Muscle layer of duodenum (tissue), 2 donors: ENCODE results near the gene GORASP2.

ENCODE experiments used
- H3K27ac ChIP-seq: one replicate; pipeline ENCODE4 v1.7.0; 2013; ENCODE audit warnings: mild to moderate bottlenecking, low read length
- H3K27me3 ChIP-seq: one replicate; pipeline ENCODE4 v1.7.0; 2013; ENCODE audit warnings: low read depth, mild to moderate bottlenecking, control low read depth, low read length
- H3K36me3 ChIP-seq, 2 donors: one replicate each; pipeline ENCODE4 v1.7.0; 2013; ENCODE audit warnings: low read length in 2 of 2, control low read depth in 1 of 2, mild to moderate bottlenecking in 1 of 2; ENCODE audit not compliant: insufficient read depth in 2 of 2, control insufficient read depth in 1 of 2
- H3K4me1 ChIP-seq, 2 donors: one replicate each; pipeline ENCODE4 v1.7.0; 2013; ENCODE audit warnings: low read length in 2 of 2, mild to moderate bottlenecking in 2 of 2, control low read depth in 1 of 2, moderate library complexity in 1 of 2; ENCODE audit not compliant: insufficient read depth in 2 of 2, control insufficient read depth in 1 of 2
- H3K4me3 ChIP-seq, 2 donors: one replicate each; pipeline ENCODE4 v1.7.0; 2013; ENCODE audit warnings: low read length in 2 of 2, low read depth in 1 of 2, mild to moderate bottlenecking in 1 of 2
- H3K9me3 ChIP-seq, 2 donors: one replicate each; pipeline ENCODE4 v1.7.0; 2013; ENCODE audit warnings: low read length in 2 of 2, control low read depth in 1 of 2, mild to moderate bottlenecking in 1 of 2; ENCODE audit not compliant: control insufficient read depth in 1 of 2
- donor health status: healthy.

The GORASP2 gene

DNA sequence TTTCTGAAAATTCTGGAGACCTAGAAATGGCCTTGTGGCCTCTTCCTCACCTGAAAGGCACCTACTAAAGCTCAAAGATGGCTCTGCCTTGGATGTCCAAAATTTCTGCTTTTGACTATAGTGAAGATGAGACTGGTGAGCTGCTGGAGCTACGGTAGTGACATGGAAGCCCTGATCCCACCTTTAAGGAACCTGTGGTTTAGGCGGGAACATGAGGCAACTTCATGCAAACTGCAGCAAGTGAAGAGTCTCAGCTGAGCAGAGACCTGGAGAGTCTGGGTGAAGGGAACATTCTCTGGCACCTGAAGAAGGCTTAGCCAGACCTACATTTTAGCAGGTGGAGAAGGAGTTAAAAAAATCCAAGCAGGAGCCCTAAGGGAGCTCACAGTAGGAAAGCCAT lies 40.0 kb downstream of the GORASP2 start:
- Histone ChIP-seq H3K4me3 (no peak overlapping the region), H3K4me1 (peaks cover 0 to 3% of the 10 kb centered on the region in 2 donors), H3K27me3 (no peaks in the 10 kb centered on the region), H3K9me3 (no peaks in the 10 kb centered on the region), H3K36me3 (peaks cover 24 to 27% of the 10 kb centered on the region in 2 donors), H3K27ac (no peak overlapping the region)

DNA sequence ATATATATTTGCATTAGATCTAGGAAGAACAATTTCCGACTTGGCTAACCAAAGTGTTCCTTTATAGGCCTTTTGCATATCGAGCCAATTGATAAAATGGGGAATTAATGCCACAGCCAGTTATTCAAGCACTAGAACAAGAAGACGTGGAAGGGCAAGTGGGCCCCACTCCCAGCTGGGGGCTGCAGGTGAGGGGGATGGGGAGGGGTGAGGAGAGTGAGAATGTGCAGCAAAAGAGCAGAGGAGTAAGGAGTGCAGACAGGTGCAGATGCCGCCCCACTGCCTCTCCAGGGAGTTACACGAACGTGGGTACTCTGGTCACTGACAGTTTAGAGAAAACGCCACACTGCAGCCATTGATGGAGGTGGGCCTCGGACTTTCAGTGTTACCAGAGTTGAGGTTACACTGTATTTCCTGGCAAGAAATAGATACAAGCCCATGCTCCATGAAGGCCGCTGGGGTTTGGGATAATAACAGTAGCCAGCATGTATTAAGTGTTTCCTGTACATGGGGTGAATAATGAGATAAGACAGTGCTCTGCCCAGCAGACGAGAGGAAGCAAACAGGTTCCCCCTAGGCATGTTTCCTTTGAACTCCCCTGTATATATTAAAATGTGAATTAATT lies 40.9 kb downstream of the GORASP2 start:
- Histone ChIP-seq H3K4me3 (no peak overlapping the region), H3K9me3 (no peaks in the 10 kb centered on the region), H3K27ac (no peak overlapping the region), H3K27me3 (no peaks in the 10 kb centered on the region), H3K4me1 (peaks cover 0 to 9% of the 10 kb centered on the region in 2 donors), H3K36me3 (peaks cover 22 to 24% of the 10 kb centered on the region in 2 donors)

DNA sequence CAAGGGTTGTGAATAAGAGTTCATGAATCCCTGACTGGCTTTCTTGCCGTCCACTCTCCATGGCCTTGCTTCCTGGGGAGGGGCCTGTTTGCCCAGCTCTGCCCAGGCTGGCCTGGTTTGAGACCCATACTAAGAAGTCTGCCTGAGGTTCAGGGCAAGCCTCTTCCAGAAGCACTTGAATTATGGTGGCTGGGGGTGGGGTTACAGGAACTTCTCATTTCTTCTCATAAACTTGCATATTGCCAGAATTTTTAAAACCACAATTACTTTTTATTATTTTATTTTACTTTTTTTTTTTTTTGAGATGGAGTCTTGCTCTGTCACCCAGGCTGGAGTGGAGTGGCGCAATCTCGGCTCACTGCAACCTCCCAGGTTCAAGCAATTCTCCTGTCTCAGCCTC lies 42.0 kb downstream of the GORASP2 start:
- H3K27me3 ChIP-seq, result no peaks in the 10 kb centered on the region
- no peaks in the 10 kb centered on the region for H3K9me3 ChIP-seq
- H3K27ac ChIP-seq, result no peak overlapping the region

DNA sequence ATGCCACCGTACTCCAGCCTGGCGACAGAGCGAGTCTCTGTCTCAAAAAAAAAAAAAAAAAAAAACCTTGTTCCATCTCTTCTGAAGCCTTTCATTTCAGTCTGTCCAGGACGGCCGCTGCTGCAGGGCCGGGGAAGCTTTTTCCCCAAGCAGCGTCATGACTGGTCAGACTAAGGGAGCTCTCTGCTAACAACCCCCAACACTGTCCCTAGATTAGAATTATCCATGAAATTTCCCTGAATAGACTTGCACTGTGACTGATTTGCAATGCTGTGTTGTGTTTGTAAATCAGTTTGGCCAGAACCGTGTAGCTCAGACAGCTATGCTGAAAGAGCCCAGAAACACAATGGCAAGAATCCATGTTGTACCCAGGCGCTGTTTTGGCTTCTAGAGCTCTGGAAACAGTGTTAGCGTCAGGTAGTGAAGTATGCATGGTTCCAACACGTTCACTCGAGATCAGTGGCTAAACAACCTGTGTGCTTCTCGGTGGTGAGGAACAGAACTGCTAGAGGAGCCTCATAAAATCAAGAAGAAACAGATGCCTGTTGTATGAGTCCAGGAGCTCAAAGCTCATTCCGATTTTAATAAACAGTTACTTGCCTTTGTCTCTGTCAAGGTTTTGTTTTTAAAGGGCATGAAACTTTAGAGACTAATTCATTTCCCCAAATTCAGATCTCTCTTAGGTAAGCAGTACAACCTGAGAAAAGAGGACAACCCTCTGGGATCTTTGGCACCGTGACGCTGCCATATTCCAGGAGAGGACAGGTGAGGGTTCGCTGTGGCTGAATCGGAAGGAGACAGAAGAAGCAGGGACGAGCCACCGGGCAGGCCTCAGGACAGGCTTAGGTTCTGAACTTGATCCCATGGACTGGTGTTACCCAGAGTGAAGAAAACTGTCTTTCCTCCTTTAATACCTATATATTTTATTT lies 43.5 kb downstream of the GORASP2 start:
- H3K4me1 ChIP-seq, result peaks cover 0 to 9% of the 10 kb centered on the region in 2 donors
- no peaks in the 10 kb centered on the region for H3K9me3 ChIP-seq
- peak overlapping the region in 1 of 2 donors; percentile 61 for H3K4me3 ChIP-seq
- no peak overlapping the region for H3K27ac ChIP-seq
- peaks cover 0 to under 1% of the 10 kb centered on the region in 2 donors for H3K36me3 ChIP-seq
- H3K27me3 ChIP-seq, result no peaks in the 10 kb centered on the region

More for the DNA sequence above, 42.0 kb downstream of the GORASP2 start:
- Histone ChIP-seq H3K4me3 (no peak overlapping the region), H3K4me1 (peaks cover 0 to 9% of the 10 kb centered on the region in 2 donors), H3K36me3 (peaks cover 11 to 14% of the 10 kb centered on the region in 2 donors)

DNA sequence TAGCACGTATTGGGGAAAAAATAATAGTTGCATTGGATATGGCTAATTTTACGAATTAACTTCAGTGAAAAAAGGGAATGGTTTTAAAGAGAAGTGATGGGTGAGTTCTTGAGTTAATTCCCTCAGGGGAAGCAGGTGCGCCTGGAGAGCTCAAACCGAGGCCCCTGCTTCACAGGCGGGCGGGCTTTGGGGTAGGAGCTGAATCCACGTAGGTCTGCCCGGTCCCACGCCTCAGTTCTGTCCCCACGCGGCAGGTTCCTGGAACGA lies 44.1 kb downstream of the GORASP2 start:
- no peaks in the 10 kb centered on the region for H3K27me3 ChIP-seq
- H3K36me3 ChIP-seq, result no peaks in the 10 kb centered on the region
- H3K4me1 ChIP-seq, result peaks cover 0 to 9% of the 10 kb centered on the region in 2 donors
- no peak overlapping the region for H3K27ac ChIP-seq
- H3K9me3 ChIP-seq, result no peaks in the 10 kb centered on the region
- H3K4me3 ChIP-seq, result peak overlapping the region; percentile 61 to 62

DNA sequence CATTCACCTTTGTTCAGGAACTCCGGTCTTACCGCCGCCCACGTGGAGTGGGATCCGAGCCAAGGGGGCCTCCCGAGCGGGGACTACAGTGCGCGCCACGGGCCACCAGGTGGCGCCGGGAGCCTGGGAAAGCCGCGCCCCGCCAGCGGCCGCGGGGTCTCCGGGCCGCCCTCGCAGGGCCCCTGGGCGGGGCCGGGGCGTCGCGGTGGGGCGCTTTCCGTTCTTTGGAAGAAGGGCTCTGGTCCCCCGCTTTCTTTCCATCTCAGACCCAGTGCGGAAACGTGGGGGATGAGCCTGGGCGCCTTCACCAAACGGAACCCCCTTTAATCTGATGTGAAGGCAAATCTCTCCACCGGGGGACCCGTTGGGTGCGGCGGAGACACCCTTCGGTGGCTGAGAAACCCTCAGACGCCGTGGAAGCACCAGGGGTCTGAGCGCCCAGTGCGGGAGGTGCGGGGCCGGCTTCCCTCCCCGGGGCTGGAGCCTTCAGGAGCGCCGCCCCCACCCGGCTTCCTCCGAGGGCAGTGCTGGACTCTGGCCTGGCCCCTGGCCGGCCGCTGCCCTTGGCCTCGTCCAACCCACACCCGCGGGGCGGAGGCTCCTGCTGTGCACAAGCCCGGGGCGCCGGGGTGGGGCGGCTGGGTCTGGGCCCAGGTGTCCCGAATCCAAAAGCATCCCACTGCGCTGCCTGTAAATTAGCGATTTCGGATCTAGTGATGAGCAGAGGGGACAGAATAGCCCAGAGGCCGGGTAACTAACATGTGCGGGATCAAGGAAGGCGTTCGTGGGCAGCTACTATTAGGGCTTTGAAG lies 44.6 kb downstream of the GORASP2 start:
- Histone ChIP-seq H3K27ac (no peak overlapping the region), H3K4me3 (peak overlapping the region; percentile 61 to 62), H3K9me3 (no peaks in the 10 kb centered on the region)

DNA sequence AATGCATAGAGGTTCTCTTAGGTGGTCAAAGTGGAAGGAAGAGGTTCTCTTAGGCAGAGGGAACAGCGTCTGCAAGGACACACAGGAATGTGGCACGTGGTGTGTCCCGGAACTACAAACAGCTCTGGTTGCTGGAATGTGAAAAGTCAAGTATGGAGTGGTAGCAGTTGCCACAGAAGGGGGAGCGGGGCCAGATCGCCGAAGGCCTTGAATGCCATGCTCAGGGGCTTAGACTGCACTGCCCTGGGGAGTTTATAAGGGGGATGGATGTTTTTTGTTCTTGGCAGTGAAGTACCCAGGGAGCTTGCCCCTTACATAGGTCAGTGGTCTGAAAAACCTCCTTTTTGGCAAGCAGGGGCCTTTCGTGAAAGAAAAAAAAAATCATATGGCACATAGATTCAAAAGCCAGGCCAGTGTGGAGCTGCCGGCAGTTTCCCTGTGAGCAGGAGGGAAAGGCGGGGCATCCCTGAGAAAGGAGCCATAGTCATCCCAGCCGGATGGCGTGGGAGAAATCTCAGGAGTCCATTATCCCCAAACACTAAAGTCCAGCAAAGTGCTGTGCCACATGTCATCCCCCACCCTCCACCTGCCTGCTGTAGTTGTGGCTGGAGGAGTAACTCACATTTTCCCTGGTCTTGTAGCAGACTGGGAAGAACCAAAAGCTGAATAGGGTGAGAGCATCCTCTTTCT lies 45.4 kb downstream of the GORASP2 start:
- Histone ChIP-seq H3K4me3 (peak overlapping the region; percentile 61 to 62), H3K9me3 (no peaks in the 10 kb centered on the region), H3K27me3 (no peaks in the 10 kb centered on the region), H3K27ac (no peak overlapping the region), H3K36me3 (no peaks in the 10 kb centered on the region), H3K4me1 (peaks cover 0 to 9% of the 10 kb centered on the region in 2 donors)

More for the DNA sequence above, 44.6 kb downstream of the GORASP2 start:
- Histone ChIP-seq H3K36me3 (no peaks in the 10 kb centered on the region), H3K4me1 (peaks cover 0 to 9% of the 10 kb centered on the region in 2 donors), H3K27me3 (no peaks in the 10 kb centered on the region)

DNA sequence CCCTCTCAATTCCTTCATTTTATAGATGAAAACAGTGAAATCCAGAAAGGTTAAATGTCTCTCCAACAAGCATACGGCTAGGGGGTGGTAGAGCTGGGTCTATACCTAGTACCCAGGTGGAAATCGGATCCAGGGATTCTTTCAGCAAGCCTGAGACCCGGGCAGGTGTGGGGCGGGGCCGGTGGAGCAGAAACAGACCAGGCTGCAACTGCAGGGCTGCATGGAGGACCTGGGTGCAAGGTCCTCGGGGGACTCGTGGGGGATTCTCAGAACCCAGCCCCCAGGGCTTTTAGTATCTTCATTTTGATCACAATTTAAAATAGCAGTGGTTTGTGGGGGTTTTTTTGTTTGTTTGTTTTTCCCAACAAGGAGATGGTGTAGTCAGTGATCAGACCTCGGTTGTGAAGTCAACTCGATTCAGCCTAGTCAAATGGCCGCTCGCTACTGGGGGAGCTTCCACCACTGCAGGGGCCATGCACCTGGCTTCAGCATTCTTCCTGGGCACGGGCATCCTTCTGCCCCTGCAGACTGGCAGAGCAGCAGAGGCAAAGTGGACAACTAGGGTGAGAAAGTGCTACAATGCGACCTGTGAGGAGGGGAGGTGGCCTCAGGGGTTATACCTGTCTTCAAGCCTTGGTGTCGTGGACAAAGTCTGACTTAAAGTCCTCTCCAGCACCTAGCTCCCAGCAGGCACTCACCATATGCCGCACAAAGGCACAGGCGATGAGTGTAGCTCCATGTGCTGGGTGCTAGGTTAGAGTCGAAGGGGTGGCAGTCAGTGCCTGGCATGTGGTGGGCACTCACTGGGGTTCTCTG lies 46.3 kb downstream of the GORASP2 start:
- no peak overlapping the region for H3K4me3 ChIP-seq
- no peaks in the 10 kb centered on the region for H3K27me3 ChIP-seq
- no peak overlapping the region for H3K27ac ChIP-seq
- no peaks in the 10 kb centered on the region for H3K9me3 ChIP-seq
- H3K4me1 ChIP-seq, result peaks cover 0 to 9% of the 10 kb centered on the region in 2 donors
- H3K36me3 ChIP-seq, result no peaks in the 10 kb centered on the region

DNA sequence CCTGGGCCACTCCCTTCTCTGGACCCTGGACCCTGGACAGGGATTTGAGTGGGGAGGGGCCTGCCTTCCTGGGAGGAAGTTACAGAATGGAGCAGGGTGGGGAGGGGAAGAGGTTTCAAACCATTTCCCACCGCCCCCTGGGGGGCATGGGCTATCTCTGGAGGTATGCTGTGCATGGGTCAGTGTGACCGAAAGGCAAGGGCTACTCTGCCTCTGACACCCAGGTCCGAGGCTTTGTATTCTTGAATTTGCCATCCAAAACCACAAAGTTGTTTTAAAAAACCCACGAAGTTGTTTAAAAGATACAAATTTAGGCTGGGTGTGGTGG lies 46.9 kb downstream of the GORASP2 start:
- H3K36me3 ChIP-seq, result no peaks in the 10 kb centered on the region
- H3K4me3 ChIP-seq, result no peak overlapping the region
- peaks cover 0 to 9% of the 10 kb centered on the region in 2 donors for H3K4me1 ChIP-seq
- H3K9me3 ChIP-seq, result no peaks in the 10 kb centered on the region
- H3K27me3 ChIP-seq, result no peaks in the 10 kb centered on the region
- H3K27ac ChIP-seq, result no peak overlapping the region

DNA sequence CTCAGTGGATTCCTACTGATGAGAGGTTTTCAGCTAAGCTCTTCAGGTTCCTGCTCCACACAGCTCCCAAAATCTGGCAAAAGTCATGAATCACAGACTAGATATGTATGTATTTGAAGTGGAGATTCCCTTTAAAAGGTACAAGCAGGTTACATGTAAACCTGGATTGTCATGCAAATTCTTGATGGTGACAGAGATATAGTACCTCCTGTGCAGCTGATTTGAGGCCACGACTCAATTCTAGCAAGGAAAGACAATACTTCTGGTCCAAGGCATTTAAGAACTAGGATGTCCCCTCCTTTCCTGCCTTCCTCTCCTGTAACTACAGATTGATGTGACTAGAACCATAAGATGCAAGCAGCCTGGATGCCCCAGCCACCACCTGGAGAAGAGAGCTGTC lies 55.0 kb downstream of the GORASP2 start:
- Histone ChIP-seq H3K27me3 (no peaks in the 10 kb centered on the region), H3K27ac (no peak overlapping the region), H3K4me3 (no peak overlapping the region), H3K36me3 (peaks cover 0 to 9% of the 10 kb centered on the region in 2 donors), H3K4me1 (no peaks in the 10 kb centered on the region), H3K9me3 (no peaks in the 10 kb centered on the region)
